GM23338 (cell line): ENCODE data around the gene KCNA3. TPM values are rescaled to one million over a fixed set of nuclear protein-coding genes. Genes with fewer than 3 reads are reported as not detected.
A peak's percentile ranks its signal among the peaks of the same experiment; 100 is the strongest.

Experiments used
- ATAC-seq: fragments of 200-7000 bp; cut with Tn5 transposase; 3 replicates; pipeline ENCODE4 v1.9.1; 2020
- DNase-seq: peaks from one replicate; pipeline ENCODE4 v3.0.0-alpha.2; 2015; ENCODE audit warnings: low spot score
- H2AFZ ChIP-seq: fragments of 200-600 bp; sonication (generic); 2 replicates; pipeline ENCODE4 v1.8.0; 2016; ENCODE audit warnings: antibody characterized with exemption, mild to moderate bottlenecking, moderate library complexity
- H3F3A ChIP-seq: fragments of 200-600 bp; sonication (generic); replicated peaks from 2 replicates; pipeline ENCODE4 v1.8.0; 2017; ENCODE audit warnings: antibody characterized with exemption, mixed run types, low read depth
- H3K27ac ChIP-seq: fragments of 200-600 bp; sonication (generic); 2 replicates; pipeline ENCODE4 v1.6.1; 2016; ENCODE audit warnings: low read depth
- H3K27me3 ChIP-seq: fragments of 200-600 bp; sonication (generic); 2 replicates; pipeline ENCODE4 v1.8.0; 2016; ENCODE audit warnings: mild to moderate bottlenecking, mixed run types, moderate library complexity; ENCODE audit not compliant: insufficient read depth
- H3K36me3 ChIP-seq: fragments of 200-600 bp; sonication (generic); 2 replicates; pipeline ENCODE4 v1.8.0; 2016; ENCODE audit warnings: mild to moderate bottlenecking; ENCODE audit not compliant: insufficient read depth
- H3K4me1 ChIP-seq: fragments of 200-600 bp; sonication (generic); 2 replicates; pipeline ENCODE4 v1.8.0; 2016; ENCODE audit warnings: mild to moderate bottlenecking, moderate library complexity; ENCODE audit not compliant: insufficient read depth
- H3K4me2 ChIP-seq: fragments of 200-600 bp; sonication (generic); 2 replicates; pipeline ENCODE4 v1.7.1; 2017; ENCODE audit warnings: mixed run types
- H3K4me3 ChIP-seq: fragments of 200-600 bp; sonication (generic); 2 replicates; pipeline ENCODE4 v1.6.1; 2016; ENCODE audit warnings: mixed run types
- H3K79me2 ChIP-seq: fragments of 200-600 bp; sonication (generic); replicated peaks from 2 replicates; pipeline ENCODE4 v1.8.0; 2017; ENCODE audit warnings: mild to moderate bottlenecking; ENCODE audit not compliant: insufficient read depth
- H3K9me2 ChIP-seq: fragments of 200-600 bp; sonication (generic); 2 replicates; pipeline ENCODE4 v1.8.0; 2017; ENCODE audit not compliant: insufficient read depth
- H4K20me1 ChIP-seq: fragments of 200-600 bp; sonication (generic); replicated peaks from 2 replicates; pipeline ENCODE4 v1.8.0; 2017; ENCODE audit warnings: mild to moderate bottlenecking; ENCODE audit not compliant: insufficient read depth
- H3K27ac Mint-ChIP-seq: 2 replicates; pipeline ENCODE4 v1.8.0; 2020; ENCODE audit warnings: inconsistent platforms, mild to moderate bottlenecking, moderate library complexity, mixed read lengths
- H3K27me3 Mint-ChIP-seq: 3 replicates; pipeline ENCODE4 v1.8.0; 2022; ENCODE audit warnings: low read depth, mild to moderate bottlenecking, moderate library complexity, mixed read lengths, inconsistent platforms; ENCODE audit not compliant: insufficient read depth, poor library complexity
- H3K36me3 Mint-ChIP-seq: 3 replicates; pipeline ENCODE4 v1.8.0; 2021; ENCODE audit warnings: low read depth, mild to moderate bottlenecking, inconsistent platforms, moderate library complexity, mixed read lengths
- H3K4me1 Mint-ChIP-seq: 3 replicates; pipeline ENCODE4 v1.8.0; 2020; ENCODE audit warnings: mild to moderate bottlenecking, inconsistent platforms, mixed read lengths
- H3K4me3 Mint-ChIP-seq: 3 replicates; pipeline ENCODE4 v1.8.0; 2021; ENCODE audit warnings: moderate library complexity, mild to moderate bottlenecking, inconsistent platforms, mixed read lengths
- H3K9me3 Mint-ChIP-seq: 3 replicates; pipeline ENCODE4 v1.8.0; 2020; ENCODE audit warnings: moderate library complexity, mild to moderate bottlenecking, inconsistent platforms, mixed read lengths
- CREB1 ChIP-seq: fragments of 250-450 bp; sonication (Bioruptor Pico); IDR thresholded peaks from 2 replicates; pipeline ENCODE4 v1.5.0; 2020; ENCODE audit warnings: low read depth, mild to moderate bottlenecking, moderate library complexity
- CTCF ChIP-seq, 2 experiments: fragments of 200-600 bp in 1 of 2; sonication (generic) in 1 of 2; conservative IDR thresholded peaks; 2 replicates each; pipeline versions ENCODE4 v1.5.1 to v1.6.1; 2016 to 2017; ENCODE audit warnings: antibody characterized with exemption in 2 of 2, low read depth in 2 of 2, mild to moderate bottlenecking in 2 of 2, moderate library complexity in 1 of 2
- ETS1 ChIP-seq: IDR thresholded peaks from 2 replicates; pipeline ENCODE4 v1.6.1; 2016; ENCODE audit warnings: antibody characterized with exemption
- EZH2 ChIP-seq: fragments of 200-600 bp; sonication (generic); IDR thresholded peaks from one replicate; pipeline ENCODE4 v1.8.0; 2017; ENCODE audit warnings: antibody characterized with exemption, mild to moderate bottlenecking, low read depth; ENCODE audit not compliant: unreplicated experiment
- JUNB ChIP-seq: IDR thresholded peaks from one replicate; pipeline ENCODE4 v1.6.1; 2016; ENCODE audit warnings: antibody characterized with exemption; ENCODE audit not compliant: unreplicated experiment
- POLR2AphosphoS5 ChIP-seq: IDR thresholded peaks from 2 replicates; pipeline ENCODE4 v1.6.1; 2016; ENCODE audit warnings: antibody characterized with exemption, low read depth
- ZNF462 ChIP-seq: fragments of 250-450 bp; sonication (Bioruptor Pico); IDR thresholded peaks from 2 replicates; pipeline ENCODE4 v1.5.0; 2020; ENCODE audit warnings: mild to moderate bottlenecking, moderate library complexity
- polyA plus RNA-seq: library from polyadenylated mRNA; unstranded; fragments of >200 nt; fragmentation: Nextera tagmentation; extraction: Ambion mirVana; gene quantifications from 2 replicates; pipeline ENCODE4 v1.2.1, GENCODE V29; 2016
- total RNA-seq: library from RNA; depleted of rRNA; stranded (reverse); fragments of >200 nt; shearing (Covaris generic); gene quantifications from 2 replicates; pipeline ENCODE4 v1.2.3, GENCODE V29; 2014

KCNA3 gene
- total and polyA plus RNA-seq, 2 experiments from 2014 or later, result 0.32 to 4.2 TPM

GRCh38 chr1:110676970-110677369, 2.2 kb upstream of the KCNA3 start (continued):
- TF ChIP-seq CTCF (conservative IDR thresholded peaks at IDR 0.05; ENCODE audit: low read depth in 2 of 2) (no peak), JUNB (no peak)

GRCh38 chr1:110675060-110675791, 486 bp upstream of the KCNA3 start:
- H3K4me1 Mint-ChIP-seq, result peaks cover 14% of the 10 kb centered on the region
- no peaks in the 10 kb centered on the region for H3F3A ChIP-seq
- H3K27me3 Mint-ChIP-seq, result peaks cover 47% of the 10 kb centered on the region
- peaks cover 7% of the 10 kb centered on the region for H3K9me3 Mint-ChIP-seq
- H3K4me3 ChIP-seq, result peak overlapping the region; percentile 73
- H3K79me2 ChIP-seq, result no peaks in the 10 kb centered on the region
- no peaks in the 10 kb centered on the region for H3K9me2 ChIP-seq
- no peaks in the 10 kb centered on the region for H3K4me1 ChIP-seq
- H3K27me3 ChIP-seq, result peaks cover 75% of the 10 kb centered on the region
- peak overlapping the region; percentile 72 for H3K4me3 Mint-ChIP-seq
- peak; percentile 50 for ATAC-seq
- H3K36me3 ChIP-seq, result no peaks in the 10 kb centered on the region
- H4K20me1 ChIP-seq, result peaks cover 4% of the 10 kb centered on the region
- TF ChIP-seq ETS1 (no peak), EZH2 (peak; percentile 69), POLR2AphosphoS5 (peak; percentile 44; the same call in 1 of the 2 replicates)
- H3K27ac Mint-ChIP-seq, result no peak overlapping the region
- peak overlapping the region; percentile 99 for H2AFZ ChIP-seq
- DNase-seq, result peak; percentile 46
- peak overlapping the region; percentile 87 for H3K4me2 ChIP-seq
- peaks cover 3% of the 10 kb centered on the region; the same call in 1 of the 3 replicates for H3K36me3 Mint-ChIP-seq
- H3K27ac ChIP-seq, result no peak overlapping the region

- Histone ChIP-seq H3K27me3 (peaks cover 67% of the 10 kb centered on the region), H3K27ac (no peak overlapping the region)
- peaks cover 7% of the 10 kb centered on the region for H3K9me3 Mint-ChIP-seq
These were observed 869 bp downstream of the KCNA3 start for GRCh38 chr1:110673805-110674336.

More at GRCh38 chr1:110673805-110674336, 869 bp downstream of the KCNA3 start:
- no peaks in the 10 kb centered on the region for H3K4me1 ChIP-seq
- H3K4me2 ChIP-seq, result peak overlapping the region; percentile 87
- Mint-ChIP-seq H3K36me3 (peaks cover 3% of the 10 kb centered on the region; the same call in 1 of the 3 replicates), H3K4me3 (peak overlapping the region; percentile 71), H3K4me1 (peaks cover 14% of the 10 kb centered on the region), H3K27me3 (peaks cover 47% of the 10 kb centered on the region), H3K27ac (no peak overlapping the region)
- H3K79me2 ChIP-seq, result no peaks in the 10 kb centered on the region
- H3K9me2 ChIP-seq, result no peaks in the 10 kb centered on the region
- no peaks in the 10 kb centered on the region for H3F3A ChIP-seq
- H4K20me1 ChIP-seq, result peaks cover 4% of the 10 kb centered on the region
- H3K36me3 ChIP-seq, result no peaks in the 10 kb centered on the region
- DNase-seq, result no peak
- TF ChIP-seq CREB1 (CRISPR knock-in tag) (no peak), ZNF462 (CRISPR knock-in tag) (no peak), POLR2AphosphoS5 (no peak), EZH2 (peak; percentile 69), ETS1 (no peak), JUNB (no peak)
- ATAC-seq, result no peak
- H2AFZ ChIP-seq, result peak overlapping the region; percentile 93
- peak overlapping the region; percentile 73 for H3K4me3 ChIP-seq
